GM19397 (cell line): Measurements from ENCODE around the gene CDX2.
A peak's percentile ranks its signal among the peaks of the same experiment; 100 is the strongest.

Experiments used
- ATAC-seq: cut with Tn5 transposase; IDR thresholded peaks from one replicate; pipeline ENCODE4 v1.9.1; 2021; ENCODE audit warnings: mild to moderate bottlenecking, moderate library complexity; ENCODE audit not compliant: unreplicated experiment

CDX2 gene

GRCh38 chr13:27933118-27933517, 36.0 kb downstream of the CDX2 start:
- no peak for ATAC-seq

- no peak for ATAC-seq
These were observed 39.2 kb downstream of the CDX2 start for GRCh38 chr13:27929868-27930267.

DNA sequence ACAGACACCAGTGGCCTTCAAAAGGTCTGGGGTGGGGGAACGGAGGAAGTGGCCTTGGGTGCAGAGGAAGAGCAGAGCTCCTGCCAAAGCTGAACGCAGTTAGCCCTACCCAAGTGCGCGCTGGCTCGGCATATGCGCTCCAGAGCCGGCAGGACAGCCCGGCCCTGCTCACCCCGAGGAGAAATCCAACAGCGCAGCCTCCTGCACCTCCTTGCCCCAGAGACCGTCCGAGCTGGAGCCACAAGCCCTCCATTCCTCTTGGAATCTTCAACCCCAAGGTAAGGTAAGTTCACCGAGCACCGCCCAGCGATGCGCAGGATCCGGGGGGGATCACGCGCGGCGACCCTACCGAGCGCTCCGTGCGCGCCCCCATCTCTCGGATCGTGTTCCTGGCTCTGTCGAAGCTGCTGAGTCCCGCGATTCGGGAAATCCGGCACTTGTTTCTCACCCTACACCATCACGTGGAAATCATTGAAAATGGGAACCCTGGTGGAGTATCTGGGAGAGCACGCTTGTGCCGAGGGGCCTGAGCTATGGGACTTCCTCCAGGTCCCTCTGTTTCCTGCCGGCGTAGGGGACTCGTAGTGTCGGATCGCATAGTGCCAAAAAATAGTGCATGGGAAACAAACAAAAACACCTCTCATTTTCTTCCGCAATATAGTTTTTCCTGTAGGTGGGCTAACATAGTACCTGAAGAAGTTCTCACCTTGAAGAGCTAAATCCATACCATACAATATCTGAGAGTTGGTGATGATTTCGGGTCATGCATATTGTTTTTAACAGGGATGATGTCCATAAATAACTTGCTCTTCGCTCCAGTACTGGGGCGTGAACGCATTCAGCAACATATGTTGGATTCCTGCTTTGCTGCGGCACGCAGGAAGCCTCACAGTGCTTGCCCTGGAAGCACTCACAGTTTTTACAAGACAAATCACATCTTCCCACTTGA, 40.0 kb downstream of the CDX2 start:
- ATAC-seq, result no peak

DNA sequence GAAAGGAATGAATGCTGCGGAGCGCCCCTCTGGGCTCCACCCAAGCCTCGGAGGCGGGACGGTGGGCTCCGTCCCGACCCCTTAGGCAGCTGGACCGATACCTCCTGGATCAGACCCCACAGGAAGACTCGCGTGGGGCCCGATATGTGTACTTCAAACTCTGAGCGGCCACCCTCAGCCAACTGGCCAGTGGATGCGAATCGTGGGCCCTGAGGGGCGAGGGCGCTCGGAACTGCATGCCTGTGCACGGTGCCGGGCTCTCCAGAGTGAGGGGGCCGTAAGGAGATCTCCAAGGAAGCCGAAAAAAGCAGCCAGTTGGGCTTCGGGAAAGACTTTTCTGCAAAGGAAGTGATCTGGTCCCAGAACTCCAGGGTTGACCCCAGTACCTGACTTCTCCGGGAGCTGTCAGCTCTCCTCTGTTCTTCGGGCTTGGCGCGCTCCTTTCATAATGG, 40.7 kb downstream of the CDX2 start:
- no peak for ATAC-seq

- ATAC-seq, result no peak
These were observed 41.4 kb downstream of the CDX2 start for GRCh38 chr13:27927444-27928352.

DNA sequence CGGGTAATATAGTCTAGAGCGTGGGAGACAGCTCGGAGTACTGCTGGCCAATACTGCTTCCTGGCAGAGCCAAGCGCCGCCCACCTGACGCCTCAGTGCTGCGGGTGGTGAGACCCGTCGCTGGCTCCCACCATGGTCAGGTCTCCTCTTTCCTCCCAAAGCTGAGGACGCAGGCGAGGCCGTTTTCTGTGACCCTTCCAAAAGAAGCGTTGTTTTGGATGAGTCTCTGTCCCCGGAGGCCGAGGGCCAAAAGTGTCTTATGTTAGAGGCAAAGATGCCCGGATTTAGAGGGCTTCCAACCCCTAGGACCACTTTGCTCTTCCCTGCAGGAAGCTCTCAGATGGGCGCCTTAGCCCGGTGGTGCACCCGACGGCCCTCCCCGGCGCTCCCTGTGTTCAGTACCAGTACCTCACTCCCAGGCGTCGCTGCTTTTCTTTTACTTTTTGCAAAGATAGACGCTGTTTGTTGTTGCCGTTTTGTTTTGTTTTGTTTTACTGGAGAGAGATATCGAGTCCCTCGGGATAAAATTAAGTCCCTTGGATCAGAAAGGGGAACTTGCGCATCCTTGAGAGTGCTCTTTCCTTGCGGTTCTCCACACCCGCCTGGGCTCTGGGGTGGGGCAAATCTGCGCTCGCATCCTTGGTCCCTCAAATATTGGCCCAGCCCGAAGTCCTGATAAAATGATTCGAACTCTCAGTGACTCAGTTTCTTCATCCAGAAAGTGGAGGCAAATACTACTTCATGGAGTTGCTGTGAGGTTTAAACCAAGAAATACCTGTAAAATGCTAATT, 42.3 kb downstream of the CDX2 start:
- no peak for ATAC-seq

- ATAC-seq, result no peak
These were observed 43.7 kb downstream of the CDX2 start for GRCh38 chr13:27925220-27925991.

DNA sequence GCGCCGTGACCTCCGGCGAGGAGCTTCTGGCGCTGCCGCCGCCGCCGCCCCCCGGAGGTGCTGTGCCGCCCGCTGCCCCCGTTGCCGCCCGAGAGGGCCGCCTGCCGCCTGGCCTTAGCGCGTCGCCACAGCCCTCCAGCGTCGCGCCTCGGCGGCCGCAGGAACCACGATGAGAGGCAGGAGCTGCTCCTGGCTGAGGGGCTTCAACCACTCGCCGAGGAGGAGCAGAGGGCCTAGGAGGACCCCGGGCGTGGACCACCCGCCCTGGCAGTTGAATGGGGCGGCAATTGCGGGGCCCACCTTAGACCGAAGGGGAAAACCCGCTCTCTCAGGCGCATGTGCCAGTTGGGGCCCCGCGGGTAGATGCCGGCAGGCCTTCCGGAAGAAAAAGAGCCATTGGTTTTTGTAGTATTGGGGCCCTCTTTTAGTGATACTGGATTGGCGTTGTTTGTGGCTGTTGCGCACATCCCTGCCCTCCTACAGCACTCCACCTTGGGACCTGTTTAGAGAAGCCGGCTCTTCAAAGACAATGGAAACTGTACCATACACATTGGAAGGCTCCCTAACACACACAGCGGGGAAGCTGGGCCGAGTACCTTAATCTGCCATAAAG, 44.5 kb downstream of the CDX2 start:
- ATAC-seq, result no peak

- no peak for ATAC-seq
These were observed 45.2 kb downstream of the CDX2 start for GRCh38 chr13:27923794-27924528.

DNA sequence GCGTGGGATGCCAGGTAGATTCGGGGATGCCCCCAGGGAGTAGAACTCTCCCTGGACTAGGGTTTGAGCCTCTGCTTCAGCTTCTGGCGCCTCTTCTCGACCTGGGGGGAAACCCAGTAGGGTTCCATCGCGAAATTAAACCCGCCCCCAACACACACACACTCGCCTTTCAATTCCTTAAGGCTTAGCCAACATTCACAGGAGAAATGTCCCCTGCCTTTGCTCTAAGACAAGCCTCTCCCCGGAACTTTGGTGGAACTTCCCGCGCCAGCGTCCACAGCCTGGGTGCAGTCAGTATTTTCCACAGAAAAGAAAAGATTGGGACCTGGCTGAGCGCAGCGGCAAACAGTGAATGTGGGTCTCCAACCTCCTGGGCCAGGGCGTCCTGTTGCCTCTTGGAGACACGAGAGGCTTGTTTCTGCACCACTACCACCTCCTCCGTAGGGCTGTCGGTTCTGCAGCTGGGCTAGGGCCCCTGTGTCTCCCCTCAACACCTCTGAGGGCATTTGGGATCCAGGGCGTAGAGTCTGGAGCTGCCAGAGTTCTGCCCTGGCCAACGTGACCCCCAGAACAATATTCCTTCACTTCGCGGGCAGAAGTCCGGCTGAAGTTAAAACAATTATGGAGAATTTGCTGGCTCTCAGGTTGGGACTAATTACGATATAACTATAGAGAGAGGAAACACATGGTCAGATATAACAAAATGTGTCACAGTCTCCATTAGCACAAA, 46.1 kb downstream of the CDX2 start:
- ATAC-seq, result no peak

- ATAC-seq, result no peak
These were observed 46.9 kb downstream of the CDX2 start for GRCh38 chr13:27921961-27922882.

DNA sequence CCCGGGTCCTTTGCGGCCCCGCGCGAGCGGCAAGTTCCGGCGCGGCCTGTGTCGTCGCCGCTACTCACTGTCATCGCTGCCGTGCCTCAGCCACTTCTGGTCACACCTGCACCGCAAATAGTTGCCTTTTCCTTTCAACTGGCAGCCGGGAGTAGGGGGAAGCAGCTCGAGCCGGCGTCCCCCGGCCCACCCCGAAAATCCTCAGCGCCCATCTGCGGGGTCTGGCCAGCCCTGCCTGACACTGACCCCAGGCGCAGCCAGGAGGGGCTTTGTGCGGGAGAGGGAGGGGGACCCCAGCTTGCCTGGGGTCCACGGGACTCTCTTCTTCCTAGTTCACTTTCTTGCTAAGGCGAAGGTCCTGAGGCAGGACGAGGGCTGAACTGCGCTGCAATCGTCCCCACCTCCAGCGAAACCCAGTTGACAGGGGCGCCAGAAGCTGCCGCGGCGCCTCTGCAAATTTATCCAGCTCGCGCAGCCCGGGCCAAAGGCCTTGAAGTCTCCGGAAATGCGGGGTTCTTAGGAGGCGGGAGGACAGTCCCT, 47.6 kb downstream of the CDX2 start:
- ATAC-seq, result no peak

GRCh38 chr13:27920677-27921420, 48.3 kb downstream of the CDX2 start:
- ATAC-seq, result no peak

DNA sequence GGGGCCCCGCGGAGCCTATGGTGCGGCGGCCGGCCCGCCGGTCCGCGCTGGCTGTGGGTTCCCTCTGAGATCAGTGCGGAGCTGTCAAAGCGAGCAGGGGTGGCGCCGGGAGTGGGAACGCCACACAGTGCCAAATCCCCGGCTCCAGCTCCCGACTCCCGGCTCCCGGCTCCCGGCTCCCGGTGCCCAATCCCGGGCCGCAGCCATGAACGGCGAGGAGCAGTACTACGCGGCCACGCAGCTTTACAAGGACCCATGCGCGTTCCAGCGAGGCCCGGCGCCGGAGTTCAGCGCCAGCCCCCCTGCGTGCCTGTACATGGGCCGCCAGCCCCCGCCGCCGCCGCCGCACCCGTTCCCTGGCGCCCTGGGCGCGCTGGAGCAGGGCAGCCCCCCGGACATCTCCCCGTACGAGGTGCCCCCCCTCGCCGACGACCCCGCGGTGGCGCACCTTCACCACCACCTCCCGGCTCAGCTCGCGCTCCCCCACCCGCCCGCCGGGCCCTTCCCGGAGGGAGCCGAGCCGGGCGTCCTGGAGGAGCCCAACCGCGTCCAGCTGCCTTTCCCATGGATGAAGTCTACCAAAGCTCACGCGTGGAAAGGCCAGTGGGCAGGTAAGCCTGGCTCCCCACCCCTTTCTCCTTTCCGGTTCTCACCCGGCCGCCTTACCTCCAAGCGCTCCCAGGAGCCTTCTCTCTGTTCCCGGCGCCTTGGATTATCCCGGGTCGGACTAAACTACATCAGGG, 49.0 kb downstream of the CDX2 start, which contains the start of gene PDX1:
Gene PDX1, plus strand, starts transcription at position 67 of the 743 bp plus-strand sequence. Its CDS starts 139 bp downstream, at position 206.
- peak; percentile 7 for ATAC-seq

- peak; percentile 52 for ATAC-seq
These were observed 49.5 kb downstream of the CDX2 start for GRCh38 chr13:27919659-27919933.
